ENCODE results near the gene MAP10.

- TF ChIP-seq BHLHE40 (IDR thresholded peaks at IDR 0.05; ENCODE audit: borderline replicate concordance) (no peak), SUZ12 (IDR thresholded peaks at IDR 0.05) (no peak), FOXM1 (IDR thresholded peaks at IDR 0.05; ENCODE audit: borderline replicate concordance) (no peak), ZNF384 (IDR thresholded peaks at IDR 0.05) (no peak), TARDBP (IDR thresholded peaks at IDR 0.05) (no peak), SP1 (IDR thresholded peaks at IDR 0.05) (no peak), ARNT (IDR thresholded peaks at IDR 0.05) (no peak), FOXA1 (IDR thresholded peaks at IDR 0.05) (no peak), HDGF (IDR thresholded peaks at IDR 0.05; ENCODE audit: borderline replicate concordance) (no peak), FOXK2 (IDR thresholded peaks at IDR 0.05) (no peak), LEF1 (IDR thresholded peaks at IDR 0.05; ENCODE audit: borderline replicate concordance) (no peak)
Observed at GRCh38 chr1:232854798-232855159, 49.6 kb downstream of the MAP10 start.
